Inferior parietal cortex (tissue), 1 donor: Measurements from ENCODE around the gene OR2W3.

ENCODE experiments used
- DNase-seq: peaks from one replicate; pipeline ENCODE4 v3.0.0-alpha.2; 2016; ENCODE audit errors: extremely low spot score

The OR2W3 gene

DNA sequence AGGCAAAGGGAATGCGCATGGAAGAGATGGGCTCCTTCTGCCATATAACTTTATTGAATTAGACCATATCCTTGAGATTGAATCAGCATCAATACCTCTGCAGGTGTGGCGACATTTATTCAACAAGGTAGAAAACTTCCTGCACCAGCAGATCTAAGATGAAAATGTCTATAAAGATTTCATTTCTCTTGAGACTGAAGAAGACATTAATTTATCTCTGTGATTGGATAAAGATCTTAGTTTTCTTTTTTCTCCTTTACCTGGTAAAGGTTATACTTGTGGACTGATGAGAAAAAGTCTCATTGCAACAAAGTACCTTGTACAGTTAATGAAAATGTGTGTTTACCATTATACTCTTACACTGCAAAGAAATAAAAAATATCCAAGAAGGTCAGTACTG is 24.6 kb downstream of the OR2W3 start, which contains the start of gene OR2T8:
TSS of gene OR2T8 (plus strand) at position 301 of the 400 bp plus-strand sequence. CDS start 766 bp downstream, outside the sequence.
- DNase-seq: no peak

DNA sequence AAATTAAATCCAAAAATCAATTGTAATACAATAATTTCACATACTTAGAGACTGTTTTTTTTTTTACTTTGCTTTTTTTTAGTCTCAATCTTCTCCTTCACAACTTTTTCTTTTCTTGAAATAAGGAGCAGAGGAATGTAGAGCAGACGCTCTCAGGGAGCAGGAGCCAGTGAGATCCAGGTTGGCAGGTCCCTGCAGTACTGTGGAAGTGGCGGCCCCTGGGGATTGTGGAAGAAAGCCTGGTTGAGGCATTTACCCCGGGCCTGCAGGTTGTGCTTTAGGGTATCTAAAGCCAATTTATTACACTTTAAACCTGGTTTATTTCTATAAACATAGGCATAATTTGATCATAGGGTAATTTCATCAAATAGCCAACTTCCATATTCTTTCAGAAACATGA is 28.6 kb downstream of the OR2W3 start:
- DNase-seq: no peak

DNA sequence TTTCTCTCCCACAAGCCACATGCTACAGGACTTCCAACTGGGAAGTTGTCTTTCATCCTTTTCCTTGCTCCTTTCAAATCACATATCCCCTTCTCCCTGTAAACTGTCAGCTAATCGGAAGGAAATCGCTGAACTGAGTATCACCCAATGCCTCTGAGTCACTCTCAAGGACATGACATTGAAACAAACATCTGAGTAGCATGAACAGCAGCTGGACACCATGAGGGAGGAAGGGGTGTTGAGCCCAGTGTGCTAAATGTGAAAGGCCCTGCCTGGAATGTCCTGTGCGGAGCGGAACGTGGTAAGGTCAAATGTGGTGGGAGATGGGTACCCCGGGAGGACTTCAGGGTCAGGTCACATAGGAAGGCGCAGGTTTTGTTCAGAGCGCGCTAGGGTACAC is 29.5 kb downstream of the OR2W3 start, which contains the start of gene OR2AJ1:
TSS of gene OR2AJ1 (plus strand) at position 22 of the 400 bp plus-strand sequence. CDS start 8,880 bp downstream, outside the sequence.
- DNase-seq: no peak

DNA sequence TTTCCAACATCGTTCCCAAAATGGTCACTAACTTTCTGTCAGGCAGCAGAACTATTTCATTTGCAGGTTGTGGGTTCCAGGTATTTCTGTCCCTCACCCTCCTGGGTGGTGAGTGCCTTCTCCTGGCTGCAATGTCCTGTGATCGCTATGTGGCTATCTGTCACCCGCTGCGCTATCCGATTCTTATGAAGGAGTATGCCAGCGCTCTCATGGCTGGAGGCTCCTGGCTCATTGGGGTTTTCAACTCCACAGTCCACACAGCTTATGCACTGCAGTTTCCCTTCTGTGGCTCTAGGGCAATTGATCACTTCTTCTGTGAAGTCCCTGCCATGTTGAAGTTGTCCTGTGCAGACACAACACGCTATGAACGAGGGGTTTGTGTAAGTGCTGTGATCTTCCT is 38.6 kb downstream of the OR2W3 start:
- DNase-seq: no peak

DNA sequence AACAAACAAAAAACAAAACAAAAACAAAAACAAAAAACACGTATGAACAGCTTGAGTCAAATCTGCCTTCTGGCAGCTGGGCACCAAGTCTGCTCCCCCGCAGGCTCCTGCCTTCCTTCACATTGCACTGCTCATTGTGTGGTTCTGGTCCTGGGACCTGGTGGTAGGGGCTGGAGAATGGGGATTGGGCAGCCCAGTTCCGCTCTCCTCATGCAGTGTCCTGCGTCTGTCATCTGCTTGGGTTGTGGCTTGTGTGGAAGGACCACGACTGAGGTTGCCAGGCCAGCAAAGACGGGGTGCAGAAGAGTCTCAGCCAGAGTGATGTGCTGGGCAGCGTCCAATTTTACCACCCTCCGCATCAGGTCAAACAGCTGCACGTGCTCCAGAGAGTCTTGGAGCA is 40.4 kb downstream of the OR2W3 start:
- no peak for DNase-seq

DNA sequence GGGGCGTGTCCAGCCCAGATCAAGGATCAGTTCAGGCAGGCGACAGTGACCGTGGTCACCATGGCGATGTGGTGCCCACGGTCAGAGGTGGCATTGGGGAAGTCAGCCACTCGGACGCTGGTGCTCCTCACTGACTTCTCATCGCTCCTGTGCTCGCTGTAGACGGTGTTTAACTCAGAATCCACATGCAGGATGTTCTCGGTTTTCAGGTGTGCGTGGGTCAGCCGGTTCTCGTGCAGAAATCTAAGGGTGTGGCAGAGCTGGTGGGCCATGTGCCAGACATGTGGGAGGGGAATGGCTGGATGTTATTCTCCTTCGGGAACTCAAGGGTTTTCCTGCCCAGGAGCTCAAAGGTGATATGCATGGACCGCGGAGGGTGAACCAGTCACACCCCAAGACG is 41.0 kb downstream of the OR2W3 start:
- no peak for DNase-seq

DNA sequence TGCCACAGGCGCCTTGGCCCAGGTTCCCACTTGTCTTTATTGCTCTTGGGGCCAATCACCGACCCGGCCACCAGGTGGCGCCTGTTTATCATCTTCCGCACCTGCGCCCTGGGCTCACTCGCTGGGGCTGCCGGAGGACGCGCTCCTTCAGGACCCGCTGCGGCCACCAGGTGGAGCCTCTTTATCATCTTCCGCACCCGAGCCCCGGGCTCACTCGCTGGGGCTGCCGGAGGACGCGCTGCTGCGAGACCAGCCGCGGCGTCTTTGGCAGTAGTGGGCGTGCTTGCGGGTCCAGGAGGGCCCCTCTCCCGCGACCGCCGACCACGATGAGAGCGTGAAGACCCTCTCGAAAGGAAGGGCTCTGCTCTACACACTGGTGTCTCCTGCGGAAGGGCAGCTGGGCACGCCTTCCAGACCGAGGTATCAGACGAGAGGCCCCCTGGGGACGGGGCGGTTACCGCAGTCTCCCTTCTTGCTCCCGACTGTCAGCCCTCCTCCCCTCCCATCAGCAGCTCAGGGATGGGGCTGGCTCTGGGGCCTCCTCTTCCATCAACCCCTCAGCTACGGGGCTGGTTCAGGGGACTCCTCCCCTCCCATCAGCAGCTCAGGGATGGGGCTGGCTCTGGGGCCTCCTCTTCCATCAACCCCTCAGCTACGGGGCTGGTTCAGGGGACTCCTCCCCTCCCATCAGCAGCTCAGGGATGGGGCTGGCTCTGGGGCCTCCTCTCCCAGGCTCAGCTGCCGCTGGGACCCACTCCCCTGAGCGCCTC is 41.8 kb downstream of the OR2W3 start:
- peak; percentile 62 for DNase-seq

DNA sequence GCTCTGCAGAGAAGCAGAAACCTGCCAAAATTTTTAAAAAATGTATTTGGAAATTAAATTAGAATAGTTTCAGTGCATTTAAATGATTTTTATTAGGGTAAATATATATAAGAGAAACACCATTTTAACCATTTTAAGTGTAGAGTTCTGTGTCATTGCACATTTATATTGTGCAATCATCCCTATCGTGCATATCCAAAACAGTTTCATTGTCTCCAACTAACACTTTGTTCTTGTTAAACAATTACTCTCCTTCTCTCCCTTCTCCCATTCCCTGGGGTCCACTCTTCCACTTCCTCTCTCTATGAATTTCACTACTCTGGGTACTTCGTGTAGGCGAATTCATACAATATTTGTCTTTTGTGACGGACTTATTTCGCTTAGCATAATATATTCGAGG is 47.2 kb downstream of the OR2W3 start:
- no peak for DNase-seq
